GM19238 (cell line): Measurements from ENCODE around the gene ZNF462.
"Not testable (repeated sequence)": the region's sequence is repeated elsewhere in the genome, so short reads cannot be mapped to it uniquely, and the experiment has no call there.

Source experiments
- DNase-seq: peaks from one replicate; pipeline ENCODE4 v3.0.0; 2011; ENCODE audit warnings: low spot score; ENCODE audit not compliant: insufficient read length

Gene ZNF462

DNA sequence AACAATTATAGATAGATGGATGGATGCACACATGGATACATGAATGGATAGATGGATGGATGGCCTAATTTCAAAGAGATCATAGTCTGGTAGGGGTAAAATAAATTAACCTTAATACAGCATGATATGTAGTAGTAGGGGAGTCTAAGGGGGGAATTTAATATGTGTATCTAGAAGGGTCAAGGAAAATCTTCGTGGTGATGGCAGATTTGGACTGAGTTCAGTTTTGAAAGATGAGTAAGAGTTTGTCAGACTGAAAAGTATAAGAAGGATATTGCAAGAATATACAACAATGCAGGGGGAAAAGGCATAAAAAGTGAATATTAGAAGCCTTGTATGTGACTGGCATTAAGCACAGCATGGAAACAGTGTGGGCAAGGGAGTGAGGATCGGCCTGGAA, 98.7 kb downstream of the ZNF462 start:
- no peak for DNase-seq

DNA sequence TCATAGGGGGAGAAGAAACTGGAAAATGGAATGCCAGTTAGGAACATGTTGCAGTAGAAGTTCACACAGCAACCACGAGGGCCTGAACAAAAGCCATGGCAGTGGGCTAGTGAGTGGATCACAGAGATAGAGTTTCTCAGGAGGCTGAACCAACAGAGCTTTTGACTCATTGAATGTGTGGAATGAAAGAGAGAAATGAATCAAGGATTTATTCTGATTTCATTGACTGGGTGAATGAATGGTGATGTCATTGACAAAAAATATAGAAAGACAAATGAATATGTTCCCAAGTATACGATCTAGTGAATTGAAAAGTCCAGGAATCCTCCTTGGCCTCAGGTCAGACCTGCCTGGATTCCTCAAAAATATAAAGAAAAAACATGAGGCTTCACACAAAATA, 99.2 kb downstream of the ZNF462 start:
- DNase-seq = no peak

DNA sequence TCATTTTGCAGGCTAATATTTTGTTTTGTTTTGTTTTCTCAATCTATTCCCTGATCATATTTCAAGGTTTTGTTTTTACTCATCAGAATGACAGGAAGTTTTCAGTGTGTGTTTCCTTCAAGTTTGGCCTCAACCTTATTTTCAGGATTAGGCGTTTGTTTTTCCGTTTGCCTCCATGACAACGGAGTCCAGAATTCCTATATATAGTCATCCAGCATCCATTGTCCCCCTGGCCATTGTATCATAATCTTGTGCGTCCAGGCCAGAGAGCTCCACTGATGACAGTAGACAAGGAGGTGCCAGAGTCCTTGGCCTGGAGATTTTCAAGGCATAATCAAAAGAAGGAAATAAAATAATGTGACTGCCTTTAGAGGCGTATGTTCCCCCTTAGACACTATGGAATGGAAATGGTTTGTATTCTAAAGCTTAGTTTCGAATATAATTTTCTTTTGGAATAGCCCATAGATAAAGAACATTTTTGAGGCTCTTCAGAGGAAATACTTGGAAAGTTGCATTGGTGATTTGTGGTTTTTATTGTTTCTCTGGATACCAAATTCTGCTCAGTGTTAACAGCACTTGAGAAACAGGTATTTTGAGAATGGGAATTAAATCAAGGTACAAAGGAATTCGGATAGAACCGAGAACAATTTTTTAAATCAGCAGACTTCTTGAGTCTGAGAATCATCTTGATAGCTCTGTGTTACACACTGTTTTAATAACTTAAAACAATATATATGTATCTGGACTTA, 99.8 kb downstream of the ZNF462 start:
- DNase-seq = no peak

DNA sequence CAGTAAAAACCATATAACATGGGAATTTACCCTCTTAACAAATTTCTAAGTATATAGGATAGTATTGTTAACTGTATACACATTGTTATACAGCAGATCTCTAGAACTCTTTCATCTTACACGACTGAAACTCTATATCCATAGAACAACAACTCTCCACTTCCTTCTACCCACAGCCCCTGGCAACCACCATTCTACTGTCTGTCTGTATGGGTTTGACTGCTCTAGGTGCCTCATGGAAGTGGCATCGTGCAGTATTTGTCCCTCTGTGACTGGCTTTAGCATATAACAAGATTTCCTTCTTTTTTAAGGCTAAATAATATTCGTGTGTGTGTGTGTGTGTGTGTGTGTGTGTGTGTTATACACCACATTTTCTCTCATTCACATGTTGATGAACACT, 100.7 kb downstream of the ZNF462 start:
- DNase-seq = no peak

DNA sequence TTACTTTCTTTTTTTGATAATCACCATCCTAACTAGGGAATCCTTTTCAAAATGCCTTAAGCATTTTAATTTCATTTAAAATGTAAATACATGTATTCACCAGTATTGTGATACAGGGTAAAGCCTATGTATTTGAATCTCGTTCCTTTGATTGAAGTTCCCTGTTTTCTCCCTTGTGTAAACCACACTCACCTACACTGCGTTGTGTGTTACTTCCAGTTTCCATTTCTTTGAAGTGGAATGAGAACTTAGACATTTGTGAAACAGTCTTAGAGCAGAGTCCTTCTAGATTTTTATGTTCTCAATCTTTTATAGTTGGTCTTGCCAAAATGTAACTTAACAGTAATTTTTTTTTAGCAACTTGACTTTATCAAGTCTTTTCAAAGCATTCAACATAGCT, 101.4 kb downstream of the ZNF462 start:
- no peak for DNase-seq

DNA sequence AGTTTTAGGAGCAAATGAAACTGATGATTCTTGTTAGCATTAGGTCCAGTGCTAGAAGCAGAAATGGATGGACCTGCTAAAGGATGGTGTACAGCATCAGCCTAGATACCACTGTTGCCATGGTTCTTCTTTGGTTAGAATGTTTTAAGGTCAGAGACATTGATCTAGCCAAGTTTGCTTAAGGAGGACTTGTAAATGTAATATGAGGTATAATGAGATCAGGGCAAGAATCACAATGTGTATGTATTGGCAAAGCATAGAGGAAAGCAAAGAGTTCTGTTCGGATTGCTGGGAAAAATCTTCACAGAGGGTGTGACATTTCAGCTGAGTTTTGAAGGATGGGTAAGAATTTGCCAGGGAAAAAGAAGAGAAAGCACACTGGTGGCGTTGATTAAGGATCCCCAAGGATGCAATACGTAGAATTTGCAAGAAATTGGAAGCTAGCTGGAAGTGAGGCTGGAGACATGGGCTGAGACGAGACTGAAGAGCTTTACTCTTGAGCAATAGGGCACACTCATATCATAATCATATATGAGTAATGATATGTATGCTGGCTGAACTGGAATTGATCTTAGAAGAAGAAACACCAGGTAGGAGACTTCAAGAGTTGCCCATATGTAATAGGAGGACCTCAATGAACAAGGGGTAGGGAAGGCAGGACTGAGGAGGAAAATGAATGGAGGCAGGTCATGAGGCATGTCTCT, 102.0 kb downstream of the ZNF462 start:
- no peak for DNase-seq

DNA sequence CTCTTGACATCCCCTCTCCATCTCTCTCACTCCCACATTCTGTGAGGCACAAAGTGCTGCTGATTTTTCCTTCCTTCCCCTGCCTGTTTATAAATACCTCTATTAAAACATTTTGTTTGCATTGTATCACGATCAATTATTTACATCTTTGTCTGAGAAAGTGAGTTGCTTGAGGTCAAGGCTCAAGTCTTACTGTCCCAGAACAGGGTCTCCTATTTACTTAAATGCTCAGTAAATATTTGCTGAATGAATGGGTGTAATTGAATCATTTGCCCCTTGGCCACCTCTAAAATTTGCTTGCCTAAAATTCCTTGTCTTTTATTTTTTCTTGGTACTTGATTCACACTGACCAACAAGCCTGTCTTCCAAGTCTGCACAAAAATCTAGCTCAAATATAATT, 103.5 kb downstream of the ZNF462 start:
- DNase-seq = no peak

DNA sequence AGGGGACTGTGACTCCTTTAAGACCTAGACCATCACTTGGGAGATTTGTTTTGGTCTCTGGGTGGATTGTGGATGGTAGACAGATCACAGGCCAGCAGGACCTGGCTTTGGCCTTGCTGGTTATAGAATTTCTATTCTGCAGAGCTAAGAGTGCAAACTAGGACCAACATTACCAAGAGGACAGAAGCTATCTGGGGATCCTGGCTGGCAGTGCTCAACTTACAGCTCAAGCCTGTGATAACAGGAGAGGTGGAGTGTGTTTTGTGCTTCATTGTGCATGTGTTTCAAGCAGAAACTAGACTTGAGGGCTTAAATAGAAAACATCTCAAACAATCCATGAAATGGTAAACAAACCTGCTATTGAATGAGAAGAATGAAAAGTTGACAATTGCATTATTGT, 106.7 kb downstream of the ZNF462 start:
- no peak for DNase-seq

DNA sequence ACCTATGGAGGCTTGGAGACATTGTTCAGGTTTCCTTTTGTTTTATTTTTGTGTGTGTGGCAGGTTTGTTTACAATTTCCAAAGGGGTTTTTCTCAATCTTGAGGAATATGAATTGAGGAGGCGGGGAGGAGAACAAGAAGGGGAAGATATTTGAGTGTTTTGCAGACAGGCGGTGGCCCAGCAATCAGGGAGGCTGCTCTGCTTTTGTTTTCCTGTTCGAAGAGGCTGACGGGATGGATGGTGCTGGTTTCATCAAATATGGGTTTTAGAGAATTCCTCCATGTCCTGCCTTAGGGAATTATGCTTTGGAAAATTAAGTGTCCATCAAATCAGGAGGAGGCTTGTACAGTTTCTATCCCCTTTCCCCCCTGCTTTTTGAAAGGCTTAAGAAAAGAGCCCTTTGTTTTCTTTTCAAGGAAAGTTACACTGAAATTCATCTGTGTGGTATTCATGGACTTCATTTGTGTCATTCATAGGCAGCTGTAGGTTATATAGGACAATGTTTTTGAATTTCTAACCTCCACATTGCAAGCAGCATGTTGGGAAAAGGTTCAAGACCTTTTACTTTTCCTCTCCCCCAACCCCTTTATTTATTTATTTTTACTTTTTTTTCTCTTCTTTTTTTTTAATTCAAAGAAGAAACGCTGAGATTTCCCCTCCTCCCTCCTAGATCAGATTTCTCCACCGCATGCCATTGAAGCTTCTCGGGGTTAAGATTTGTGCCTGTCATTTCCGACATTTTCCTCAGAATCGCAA, 107.4 kb downstream of the ZNF462 start:
- no peak for DNase-seq

DNA sequence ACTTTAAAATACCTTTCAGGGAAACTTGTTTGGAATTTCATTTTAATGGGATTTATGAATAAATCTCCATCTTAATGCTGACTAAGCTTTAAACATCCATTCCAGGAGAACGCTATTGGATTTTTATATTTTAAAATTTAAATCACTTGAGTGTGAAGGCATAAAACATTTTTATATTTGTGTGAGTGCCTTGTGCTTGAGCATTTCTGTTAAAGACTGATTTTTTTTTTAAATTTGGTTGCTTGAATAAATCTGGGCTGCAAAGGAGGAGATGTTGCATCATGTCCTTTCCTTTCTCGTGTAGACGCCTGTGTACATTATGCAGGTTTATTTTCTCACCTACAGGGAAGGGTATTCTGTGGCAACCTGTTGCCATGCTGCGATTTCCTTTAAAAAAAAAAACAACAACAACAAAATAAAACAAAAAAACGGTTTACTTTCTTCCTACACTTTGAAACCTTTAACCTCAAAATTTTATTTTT, 108.1 kb downstream of the ZNF462 start:
- no peak for DNase-seq

DNA sequence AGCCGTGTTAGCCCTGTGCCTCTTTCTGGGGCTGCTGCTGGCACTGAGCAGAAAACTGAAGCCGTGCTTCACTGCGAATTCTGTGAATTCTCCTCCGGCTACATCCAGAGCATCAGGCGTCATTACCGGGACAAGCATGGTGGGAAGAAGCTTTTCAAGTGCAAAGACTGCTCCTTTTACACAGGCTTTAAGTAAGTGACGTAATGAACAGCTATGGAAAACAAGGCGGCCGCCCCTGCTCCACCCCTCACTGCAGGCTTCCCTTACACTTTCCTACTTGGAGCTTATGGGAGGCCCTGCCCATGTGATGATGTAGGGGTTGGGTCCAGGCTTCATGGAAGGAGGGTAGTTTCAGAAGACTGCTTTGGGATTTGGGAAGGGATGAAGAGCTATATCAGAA, 109.1 kb downstream of the ZNF462 start:
- DNase-seq = no peak

DNA sequence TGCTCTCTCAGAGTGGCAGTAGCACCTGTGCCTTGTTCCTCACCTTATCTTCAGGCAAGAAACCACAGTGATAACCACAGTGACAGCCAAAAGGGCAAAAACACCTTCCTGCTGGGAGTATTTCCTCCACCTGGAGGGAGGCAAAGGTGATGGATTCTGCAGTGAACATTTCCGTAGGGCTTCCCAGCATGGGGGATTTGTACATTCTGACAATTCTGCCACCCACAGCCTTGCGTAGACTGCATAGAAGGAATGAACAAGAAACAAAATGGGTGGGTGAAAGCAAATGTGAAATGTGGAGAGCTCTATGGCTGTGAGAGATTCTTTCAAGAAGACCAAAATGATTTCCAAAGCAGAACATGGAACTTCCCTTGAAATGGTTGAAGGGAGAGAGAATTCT, 111.4 kb downstream of the ZNF462 start:
- DNase-seq = no peak

DNA sequence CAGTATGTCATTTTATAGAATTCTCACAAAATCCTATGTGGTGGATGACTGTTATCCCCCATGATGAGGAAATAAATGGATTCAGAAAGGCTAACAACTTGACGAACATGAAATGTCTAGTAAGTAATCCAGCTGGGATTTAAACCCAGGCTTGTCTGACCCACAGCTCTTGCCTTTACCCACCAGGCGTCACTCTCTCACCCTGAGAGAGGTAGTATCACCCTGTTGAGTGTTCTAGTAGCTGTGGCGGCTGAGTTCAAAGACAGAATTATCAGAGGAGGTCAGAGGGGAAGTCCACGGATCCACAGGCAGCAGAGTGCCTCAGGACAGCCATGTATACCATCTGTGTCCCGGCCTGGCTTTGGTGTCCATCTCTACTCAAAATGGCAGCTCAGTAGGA, 113.8 kb downstream of the ZNF462 start:
- no peak for DNase-seq

DNA sequence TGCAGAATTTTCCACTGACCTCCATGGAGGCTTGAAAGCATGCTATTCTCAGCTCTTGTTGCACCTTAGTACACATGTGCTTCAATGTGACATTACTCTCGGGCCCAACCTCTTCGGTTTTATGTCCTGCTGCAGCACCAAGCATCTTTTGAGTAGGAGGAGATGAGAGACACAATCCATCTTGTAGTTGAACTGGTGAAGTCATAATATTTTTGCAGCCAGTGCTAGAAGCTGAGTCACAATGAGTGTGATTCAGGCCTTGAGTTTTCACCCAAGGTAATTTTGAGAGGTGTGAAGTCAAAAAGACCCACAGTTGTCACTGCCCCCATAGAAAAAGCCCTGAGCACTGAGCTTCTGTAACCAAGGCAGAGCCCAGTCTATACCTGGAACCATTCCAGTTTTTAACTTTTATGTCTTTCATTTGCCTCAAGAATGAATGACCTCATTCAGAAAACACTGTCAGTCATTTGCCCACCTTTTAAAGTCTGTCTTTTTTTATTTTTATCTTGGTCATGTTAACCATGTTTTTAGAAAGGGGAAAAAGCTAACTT, 117.7 kb downstream of the ZNF462 start:
- DNase-seq = no peak

DNA sequence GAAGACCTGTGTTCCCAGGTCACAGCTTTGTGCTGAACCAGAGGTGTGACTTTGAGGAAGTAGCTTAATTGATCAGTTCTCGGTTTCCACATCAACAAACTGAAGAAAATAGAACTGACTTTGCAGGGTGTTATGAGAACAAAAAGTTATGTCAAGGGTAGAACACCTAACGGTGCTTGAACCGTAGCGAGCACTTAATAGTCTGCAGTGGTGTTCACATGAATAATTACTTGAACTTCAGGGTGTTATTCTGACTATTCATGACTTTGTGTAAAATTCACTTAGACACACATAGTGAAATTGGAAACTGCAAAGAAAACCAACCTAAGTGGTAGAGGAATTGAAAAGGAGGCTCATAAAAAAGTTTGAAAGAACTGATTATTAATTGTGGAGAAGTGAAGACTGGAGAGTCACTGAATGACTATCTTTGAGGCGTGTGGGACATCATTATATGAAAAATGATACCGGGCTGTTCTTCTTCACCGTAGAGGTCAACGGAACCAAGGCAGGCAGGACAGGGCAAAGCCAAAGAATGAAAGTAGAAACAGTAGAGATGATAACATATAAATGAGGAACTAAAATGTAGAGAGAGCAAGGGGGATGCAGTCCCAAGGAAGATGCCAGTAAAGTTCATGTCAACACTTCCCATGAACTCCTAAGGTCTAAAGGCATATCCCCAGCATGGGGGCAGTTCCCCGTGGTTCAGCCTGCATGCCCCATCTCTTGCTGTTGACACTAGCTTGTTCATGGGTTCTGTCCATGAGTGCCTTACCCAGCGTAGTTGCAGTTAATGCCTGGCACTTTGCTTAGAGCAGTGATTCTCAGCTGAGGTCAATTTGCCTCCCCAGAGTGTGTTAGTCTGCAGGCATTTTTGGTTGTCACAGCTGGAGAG, 118.7 kb downstream of the ZNF462 start:
- DNase-seq = no peak

DNA sequence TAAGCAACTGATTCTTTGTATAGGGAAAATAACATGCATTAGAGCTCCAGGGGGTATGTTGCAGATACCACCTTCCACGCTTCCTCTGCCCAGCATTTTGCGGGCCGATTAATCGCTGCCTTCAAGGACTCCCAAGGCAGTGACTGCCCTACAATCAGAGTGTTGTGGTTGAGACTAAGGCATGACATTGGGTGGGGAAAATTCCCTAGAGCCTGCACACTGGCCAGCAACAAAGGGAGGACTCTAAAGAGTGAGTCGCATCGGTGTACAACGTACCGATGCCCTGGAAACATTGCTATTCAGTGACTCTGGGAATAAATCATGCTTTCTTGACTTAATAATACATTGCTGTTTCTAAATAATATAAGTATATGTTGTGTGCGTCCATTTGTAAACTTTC, 119.7 kb downstream of the ZNF462 start:
- DNase-seq = no peak

DNA sequence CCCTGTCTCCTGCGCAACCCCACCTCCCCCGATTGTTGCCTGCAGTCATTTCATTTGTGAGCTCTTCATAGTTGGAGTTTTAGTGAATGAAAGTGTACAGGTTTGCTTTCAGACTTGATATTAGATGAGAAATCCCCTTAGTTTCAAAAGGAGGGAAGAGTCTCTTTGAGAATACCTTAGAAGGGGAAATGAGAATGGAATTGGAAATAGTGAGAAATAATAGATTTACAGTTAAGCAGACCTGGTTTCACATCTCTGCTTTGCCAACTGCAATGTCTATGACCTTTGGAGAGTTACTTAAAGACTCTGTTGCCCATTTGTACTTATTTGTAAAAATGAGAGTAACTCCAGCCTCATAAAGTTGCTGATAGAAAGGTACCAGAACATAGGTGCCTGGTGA, 120.4 kb downstream of the ZNF462 start:
- DNase-seq = no peak

DNA sequence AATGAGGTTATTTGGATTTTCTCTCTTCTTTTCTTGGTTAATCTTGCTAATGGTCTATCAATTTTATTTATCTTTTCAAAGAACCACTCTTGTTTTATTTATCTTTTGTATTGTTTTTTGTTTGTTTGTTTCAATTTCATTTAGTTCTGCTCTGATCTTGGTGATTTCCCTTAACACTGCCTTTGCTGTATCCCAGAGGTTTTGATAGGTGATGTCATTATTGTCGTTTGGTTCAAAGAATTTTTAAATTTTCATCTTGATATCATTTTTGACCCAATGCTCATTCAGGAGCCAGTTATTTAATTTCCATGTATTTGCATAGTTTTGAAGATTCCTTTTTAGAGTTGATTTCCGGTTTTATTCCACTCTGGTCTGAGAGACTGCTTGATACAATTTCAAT, 126.9 kb downstream of the ZNF462 start:
- DNase-seq = not testable (repeated sequence)

DNA sequence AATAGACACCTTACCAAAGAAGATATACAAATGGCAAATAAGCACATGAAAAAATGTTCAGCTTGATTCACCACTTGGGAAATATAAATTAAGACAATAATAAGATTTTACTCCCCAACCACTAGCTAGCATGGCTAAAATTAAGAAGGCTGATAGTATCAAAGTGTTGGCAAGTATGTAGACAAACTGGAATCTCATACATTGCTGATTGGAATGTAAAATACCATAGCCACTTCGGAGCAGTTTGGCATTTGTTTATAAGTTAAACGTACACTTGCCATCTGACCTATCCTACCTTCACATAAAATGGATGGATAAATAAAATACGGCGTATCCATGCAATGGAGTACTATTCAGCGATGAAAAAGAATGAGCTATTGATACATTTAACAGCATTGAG, 129.2 kb downstream of the ZNF462 start:
- no peak for DNase-seq

DNA sequence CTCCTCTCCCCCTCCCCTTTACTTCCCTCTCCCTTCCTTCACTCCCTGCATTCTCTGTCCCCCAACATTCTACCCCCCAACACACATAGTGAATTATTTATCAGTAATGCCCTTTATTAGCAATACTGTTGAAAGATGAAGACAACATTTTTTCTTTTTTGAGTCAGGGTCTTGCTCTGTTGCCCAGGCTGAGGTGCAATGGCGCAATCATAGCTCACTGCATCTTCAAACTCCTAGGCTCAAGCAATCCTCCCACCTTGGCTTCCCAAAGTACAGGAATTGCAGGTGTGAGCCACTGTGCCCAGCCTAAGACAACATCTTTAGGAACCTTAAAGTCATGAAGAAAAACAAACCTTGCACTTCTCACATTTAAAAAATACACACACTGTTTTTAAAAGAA, 130.6 kb downstream of the ZNF462 start:
- no peak for DNase-seq

DNA sequence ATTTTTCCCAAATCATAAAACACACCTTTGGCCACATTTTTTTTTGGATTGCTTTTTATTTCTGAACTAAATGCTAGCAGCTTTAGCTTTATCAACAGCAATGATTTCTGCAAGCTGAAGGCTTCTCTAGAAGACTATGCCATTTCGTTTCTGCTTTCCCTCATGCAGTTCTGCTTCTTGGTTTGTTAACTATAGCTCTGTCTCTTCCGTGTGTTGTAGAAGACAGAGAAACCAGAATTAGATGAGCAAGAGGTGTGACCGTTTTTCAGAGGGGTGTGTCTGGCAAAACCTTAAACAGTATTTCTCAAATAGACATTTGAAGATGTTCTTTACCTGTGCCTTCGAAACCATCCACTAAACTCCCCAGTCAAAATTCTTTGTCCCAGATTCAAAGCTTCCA, 131.5 kb downstream of the ZNF462 start:
- no peak for DNase-seq
